ENCODE data around the gene EPHB1.

EPHB1 gene

GRCh38 chr3:134869153-134869726, 74.2 kb downstream of the EPHB1 start:
- Mint-ChIP-seq H3K4me1 (no peaks in the 10 kb centered on the region), H3K9me3 (no peaks in the 10 kb centered on the region), H3K4me3 (no peak overlapping the region), H3K27ac (no peak overlapping the region), H3K27me3 (peaks cover 16% of the 10 kb centered on the region)
- DNase-seq (no peak), ATAC-seq (no peak)

GRCh38 chr3:134871818-134872217, 76.8 kb downstream of the EPHB1 start:
- H3K9me3 Mint-ChIP-seq = no peaks in the 10 kb centered on the region
- ATAC-seq = no peak
- H3K27ac Mint-ChIP-seq = no peak overlapping the region
- H3K4me3 Mint-ChIP-seq = no peak overlapping the region
- H3K4me1 Mint-ChIP-seq = no peaks in the 10 kb centered on the region
- no peak for DNase-seq
- peaks cover 16% of the 10 kb centered on the region for H3K27me3 Mint-ChIP-seq

- Mint-ChIP-seq H3K27me3 (peaks cover 16% of the 10 kb centered on the region), H3K4me1 (no peaks in the 10 kb centered on the region), H3K27ac (no peak overlapping the region), H3K4me3 (no peak overlapping the region), H3K9me3 (no peaks in the 10 kb centered on the region)
- ATAC-seq = no peak
- no peak for DNase-seq
Observed at GRCh38 chr3:134872440-134873388, 77.7 kb downstream of the EPHB1 start.

- H3K9me3 Mint-ChIP-seq = no peaks in the 10 kb centered on the region
- H3K27me3 Mint-ChIP-seq = peaks cover 16% of the 10 kb centered on the region
- no peaks in the 10 kb centered on the region for H3K4me1 Mint-ChIP-seq
- H3K27ac Mint-ChIP-seq = no peak overlapping the region
- DNase-seq = no peak
- H3K4me3 Mint-ChIP-seq = no peak overlapping the region
- ATAC-seq = no peak
Observed at GRCh38 chr3:134873789-134874188, 78.7 kb downstream of the EPHB1 start.

GRCh38 chr3:134874737-134875413, 79.8 kb downstream of the EPHB1 start:
- Mint-ChIP-seq H3K27ac (peak overlapping the region in 1 of 2 donors; percentile 63), H3K27me3 (peaks cover 16% of the 10 kb centered on the region), H3K9me3 (no peaks in the 10 kb centered on the region), H3K4me3 (no peak overlapping the region), H3K4me1 (no peaks in the 10 kb centered on the region)
- ATAC-seq = no peak
- DNase-seq = no peak

GRCh38 chr3:134876836-134877235, 81.8 kb downstream of the EPHB1 start:
- DNase-seq (no peak), ATAC-seq (no peak)
- peaks cover 12% of the 10 kb centered on the region for H3K27me3 Mint-ChIP-seq
- H3K27ac Mint-ChIP-seq = no peak overlapping the region
- no peaks in the 10 kb centered on the region for H3K9me3 Mint-ChIP-seq
- H3K4me1 Mint-ChIP-seq = no peaks in the 10 kb centered on the region
- H3K4me3 Mint-ChIP-seq = no peak overlapping the region

- DNase-seq (no peak), ATAC-seq (no peak)
- H3K4me3 Mint-ChIP-seq = no peak overlapping the region
- no peak overlapping the region for H3K27ac Mint-ChIP-seq
- H3K9me3 Mint-ChIP-seq = no peaks in the 10 kb centered on the region
- no peaks in the 10 kb centered on the region for H3K4me1 Mint-ChIP-seq
- peaks cover 8% of the 10 kb centered on the region for H3K27me3 Mint-ChIP-seq
Observed at GRCh38 chr3:134877788-134878187, 82.7 kb downstream of the EPHB1 start.

GRCh38 chr3:134879990-134880389, 84.9 kb downstream of the EPHB1 start:
- H3K27me3 Mint-ChIP-seq = no peaks in the 10 kb centered on the region
- no peak overlapping the region for H3K4me3 Mint-ChIP-seq
- no peaks in the 10 kb centered on the region for H3K9me3 Mint-ChIP-seq
- DNase-seq (no peak), ATAC-seq (no peak)
- H3K27ac Mint-ChIP-seq = no peak overlapping the region
- no peaks in the 10 kb centered on the region for H3K4me1 Mint-ChIP-seq

- DNase-seq (no peak), ATAC-seq (no peak)
- H3K4me3 Mint-ChIP-seq = no peak overlapping the region
- H3K27ac Mint-ChIP-seq = no peak overlapping the region
- peaks cover 3% of the 10 kb centered on the region for H3K27me3 Mint-ChIP-seq
- no peaks in the 10 kb centered on the region for H3K4me1 Mint-ChIP-seq
- no peaks in the 10 kb centered on the region for H3K9me3 Mint-ChIP-seq
Observed at GRCh38 chr3:134880431-134880830, 85.4 kb downstream of the EPHB1 start.

- Mint-ChIP-seq H3K4me1 (peaks cover 6% of the 10 kb centered on the region), H3K9me3 (no peaks in the 10 kb centered on the region), H3K27ac (no peak overlapping the region), H3K27me3 (peaks cover 10% of the 10 kb centered on the region), H3K4me3 (no peak overlapping the region)
- no peak for ATAC-seq
- DNase-seq = no peak
Observed at GRCh38 chr3:134881305-134881704, 86.2 kb downstream of the EPHB1 start.

- ATAC-seq = no peak
- peaks cover 10% of the 10 kb centered on the region for H3K27me3 Mint-ChIP-seq
- DNase-seq = no peak
- no peak overlapping the region for H3K27ac Mint-ChIP-seq
- no peaks in the 10 kb centered on the region for H3K9me3 Mint-ChIP-seq
- H3K4me3 Mint-ChIP-seq = no peak overlapping the region
- H3K4me1 Mint-ChIP-seq = peaks cover 6% of the 10 kb centered on the region
Observed at GRCh38 chr3:134883697-134884385, 88.8 kb downstream of the EPHB1 start.

- Mint-ChIP-seq H3K27ac (no peak overlapping the region), H3K4me1 (peaks cover 6% of the 10 kb centered on the region), H3K4me3 (no peak overlapping the region), H3K27me3 (peaks cover 10% of the 10 kb centered on the region), H3K9me3 (peaks cover 0 to 2% of the 10 kb centered on the region in 2 donors)
- DNase-seq = no peak
- ATAC-seq = peak; percentile 60
Observed at GRCh38 chr3:134885877-134886621, 91.0 kb downstream of the EPHB1 start.

GRCh38 chr3:134886991-134887390, 91.9 kb downstream of the EPHB1 start:
- peaks cover 6% of the 10 kb centered on the region for H3K4me1 Mint-ChIP-seq

GRCh38 chr3:134887536-134887935, 92.5 kb downstream of the EPHB1 start:
- H3K27me3 Mint-ChIP-seq = peaks cover 10% of the 10 kb centered on the region
- peaks cover 0 to 4% of the 10 kb centered on the region in 2 donors for H3K9me3 Mint-ChIP-seq
- no peak overlapping the region for H3K27ac Mint-ChIP-seq
- ATAC-seq = no peak
- H3K4me1 Mint-ChIP-seq = peaks cover 6% of the 10 kb centered on the region
- H3K4me3 Mint-ChIP-seq = no peak overlapping the region
- DNase-seq = no peak

More at GRCh38 chr3:134886991-134887390, 91.9 kb downstream of the EPHB1 start:
- Mint-ChIP-seq H3K4me3 (no peak overlapping the region), H3K27ac (no peak overlapping the region), H3K27me3 (peaks cover 10% of the 10 kb centered on the region), H3K9me3 (peaks cover 0 to 4% of the 10 kb centered on the region in 2 donors)
- ATAC-seq = no peak
- no peak for DNase-seq

- H3K27me3 Mint-ChIP-seq = peaks cover 25% of the 10 kb centered on the region
- peaks cover 0 to 4% of the 10 kb centered on the region in 2 donors for H3K9me3 Mint-ChIP-seq
- no peak overlapping the region for H3K27ac Mint-ChIP-seq
- H3K4me1 Mint-ChIP-seq = no peaks in the 10 kb centered on the region
- DNase-seq (no peak), ATAC-seq (no peak)
- no peak overlapping the region for H3K4me3 Mint-ChIP-seq
Observed at GRCh38 chr3:134892326-134892725, 97.3 kb downstream of the EPHB1 start.

All from stimulated activated naive CD8-positive, alpha-beta T cell treated with anti-CD3 and anti-CD28 coated beads, Interleukin-15, amount 100 ng/mL, for 72 hours (primary cell).